Right atrium auricular region (tissue), 2 donors: Measurements from ENCODE around the gene GPR17. TPM values are rescaled to one million over a fixed set of nuclear protein-coding genes. Genes with fewer than 3 reads are reported as not detected.
A peak's percentile ranks its signal among the peaks of the same experiment; 100 is the strongest.

Experiments used
- DNase-seq: peaks from one replicate; pipeline ENCODE4 v3.0.0-alpha.2; 2019; ENCODE audit warnings: low spot score
- H3K27ac ChIP-seq, 2 donors: fragments of 200-600 bp; sonication (generic); 1 replicate in 1 of 2; 2 replicates in 1 of 2; pipeline ENCODE4 v1.5.1; 2016 to 2019
- H3K27me3 ChIP-seq, 2 donors: fragments of 200-600 bp; sonication (generic); one replicate each; pipeline versions ENCODE4 v1.5.1 to v1.6.0; 2017 to 2019
- H3K36me3 ChIP-seq: fragments of 200-600 bp; sonication (generic); one replicate; pipeline ENCODE4 v1.5.1; 2016
- H3K4me1 ChIP-seq, 2 donors: fragments of 200-600 bp; sonication (generic); one replicate each; pipeline versions ENCODE4 v1.5.1 to v1.6.0; 2017 to 2019
- H3K4me3 ChIP-seq, 2 donors: fragments of 200-600 bp; sonication (generic); 1 replicate in 1 of 2; 2 replicates in 1 of 2; pipeline ENCODE4 v1.5.1; 2017 to 2019; ENCODE audit warnings: mild to moderate bottlenecking in 1 of 2, moderate library complexity in 1 of 2
- H3K9me3 ChIP-seq, 2 donors: fragments of 200-600 bp; sonication (generic); one replicate each; pipeline ENCODE4 v1.5.1; 2019
- CTCF ChIP-seq, 2 donors: fragments of 200-600 bp; sonication (generic); IDR thresholded peaks; one replicate each; pipeline ENCODE4 v1.5.1; 2019; ENCODE audit warnings: antibody characterized with exemption in 2 of 2
- total RNA-seq, 2 donors: library from RNA; depleted of rRNA; stranded (reverse); fragments of >200 nt; gene quantifications; one replicate each; pipeline ENCODE4 v1.1.0, GENCODE V29; 2016

The GPR17 gene
- total RNA-seq, 2 donors from 2014 or later: 0.24 TPM; not detected in 1

GRCh38 chr2:127637725-127638252 is 8.2 kb upstream of the GPR17 start:
- no peak for DNase-seq
- H3K9me3 ChIP-seq: no peaks in the 10 kb centered on the region
- H3K4me3 ChIP-seq: no peak overlapping the region
- H3K4me1 ChIP-seq: peaks cover 0 to 93% of the 10 kb centered on the region in 2 donors
- peaks cover 47% of the 10 kb centered on the region for H3K36me3 ChIP-seq
- no peaks in the 10 kb centered on the region for H3K27me3 ChIP-seq
- peak overlapping the region; percentile 80 to 89 for H3K27ac ChIP-seq
- no peak for TF ChIP-seq CTCF (IDR thresholded peaks at IDR 0.05)

- H3K9me3 ChIP-seq: no peaks in the 10 kb centered on the region
- no peak for DNase-seq
- no peak overlapping the region for H3K4me3 ChIP-seq
- H3K27ac ChIP-seq: peak overlapping the region; percentile 80 to 89
- H3K36me3 ChIP-seq: peaks cover 54% of the 10 kb centered on the region
- TF ChIP-seq CTCF (IDR thresholded peaks at IDR 0.05): no peak
- no peaks in the 10 kb centered on the region for H3K27me3 ChIP-seq
- H3K4me1 ChIP-seq: peaks cover 0 to 93% of the 10 kb centered on the region in 2 donors
These were observed 7.4 kb upstream of the GPR17 start for GRCh38 chr2:127638361-127639110.

GRCh38 chr2:127639111-127639474 is 6.9 kb upstream of the GPR17 start:
- H3K27ac ChIP-seq: peak overlapping the region; percentile 80 to 89
- no peak for DNase-seq
- H3K27me3 ChIP-seq: no peaks in the 10 kb centered on the region
- H3K4me1 ChIP-seq: peaks cover 0 to 93% of the 10 kb centered on the region in 2 donors
- H3K9me3 ChIP-seq: no peaks in the 10 kb centered on the region
- peaks cover 55% of the 10 kb centered on the region for H3K36me3 ChIP-seq
- TF ChIP-seq CTCF (IDR thresholded peaks at IDR 0.05): no peak
- no peak overlapping the region for H3K4me3 ChIP-seq

- peak in 1 of 2 donors; percentile 32 for TF ChIP-seq CTCF (IDR thresholded peaks at IDR 0.05)
- H3K4me1 ChIP-seq: peaks cover 0 to 88% of the 10 kb centered on the region in 2 donors
- no peak for DNase-seq
- no peaks in the 10 kb centered on the region for H3K27me3 ChIP-seq
- H3K27ac ChIP-seq: peak overlapping the region; percentile 29 to 36
- H3K36me3 ChIP-seq: peaks cover 66% of the 10 kb centered on the region
- no peak overlapping the region for H3K4me3 ChIP-seq
- no peaks in the 10 kb centered on the region for H3K9me3 ChIP-seq
These were observed 5.6 kb upstream of the GPR17 start for GRCh38 chr2:127640082-127641072.

GRCh38 chr2:127641133-127641532 is 4.8 kb upstream of the GPR17 start:
- Histone ChIP-seq H3K9me3 (no peaks in the 10 kb centered on the region), H3K4me1 (peaks cover 0 to 83% of the 10 kb centered on the region in 2 donors), H3K27me3 (no peaks in the 10 kb centered on the region), H3K27ac (peak overlapping the region in 1 of 2 donors; percentile 61), H3K36me3 (peaks cover 67% of the 10 kb centered on the region), H3K4me3 (no peak overlapping the region)
- DNase-seq: no peak
- no peak for TF ChIP-seq CTCF (IDR thresholded peaks at IDR 0.05)
